CD4-positive, alpha-beta T cell (primary cell): ENCODE measurements around the gene NLRX1. TPM values are rescaled to one million over a fixed set of nuclear protein-coding genes. Genes with fewer than 3 reads are reported as not detected.

Source experiments
- ATAC-seq: fragments of 200-7000 bp; cut with Tn5 transposase; one replicate; pipeline ENCODE4 v1.10.0; 2022; ENCODE audit warnings: mild to moderate bottlenecking; ENCODE audit not compliant: poor library complexity
- CTCF ChIA-PET: fragments of 350-600 bp; sonication (Branson Sonifier 250); formaldehyde crosslinking; loops from one replicate; lab custom pipeline; 2021; ENCODE audit warnings: antibody characterized with exemption, inconsistent platforms; lab: Charles Lee
- POLR2A ChIA-PET: fragments of 350-600 bp; sonication (Branson Sonifier 250); formaldehyde crosslinking; loops from one replicate; lab custom pipeline; 2021; ENCODE audit warnings: antibody characterized with exemption, inconsistent platforms; lab: Charles Lee
- DNase-seq, 14 experiments: peaks; one replicate each; pipeline ENCODE4 v3.0.0-alpha.2; 2013 to 2020; ENCODE audit warnings: mixed read lengths in 2 of 14
- H3K27ac ChIP-seq, 2 donors: one replicate each; pipeline versions ENCODE4 v1.5.1 to v1.7.0; 2013; ENCODE audit warnings: low read length in 2 of 2, low read depth in 1 of 2, mild to moderate bottlenecking in 1 of 2
- H3K27me3 ChIP-seq, 2 experiments: 1 replicate in 1 of 2; 2 replicates in 1 of 2; pipeline versions ENCODE4 v1.6.1 to v1.7.0; 2013; ENCODE audit warnings: low read length in 2 of 2, control low read depth in 1 of 2, mild to moderate bottlenecking in 1 of 2, moderate library complexity in 1 of 2; ENCODE audit not compliant: insufficient read depth in 2 of 2, control insufficient read depth in 1 of 2
- H3K36me3 ChIP-seq: one replicate; pipeline ENCODE4 v1.6.1; 2013; ENCODE audit warnings: low read length, control low read depth; ENCODE audit not compliant: insufficient read depth
- H3K4me1 ChIP-seq: one replicate; pipeline ENCODE4 v1.6.1; 2013; ENCODE audit warnings: low read length, control low read depth; ENCODE audit not compliant: insufficient read depth
- H3K4me3 ChIP-seq: one replicate; pipeline ENCODE4 v1.5.1; 2013; ENCODE audit warnings: mild to moderate bottlenecking, low read length, moderate library complexity
- H3K9me3 ChIP-seq, 2 experiments: 1 replicate in 1 of 2; 2 replicates in 1 of 2; pipeline versions ENCODE4 v1.6.1 to v1.7.0; 2013; ENCODE audit warnings: low read length in 2 of 2, mild to moderate bottlenecking in 2 of 2, control low read depth in 1 of 2, moderate library complexity in 1 of 2; ENCODE audit not compliant: control insufficient read depth in 1 of 2, insufficient read depth in 1 of 2
- H3K27ac Mint-ChIP-seq: one replicate; pipeline ENCODE4 v1.8.0; 2020; ENCODE audit warnings: mixed read lengths
- H3K27me3 Mint-ChIP-seq: one replicate; pipeline ENCODE4 v1.8.0; 2021; ENCODE audit warnings: mixed read lengths
- H3K36me3 Mint-ChIP-seq: one replicate; pipeline ENCODE4 v1.8.0; 2021; ENCODE audit warnings: low read depth, mixed read lengths
- H3K4me1 Mint-ChIP-seq: one replicate; pipeline ENCODE4 v1.8.0; 2021; ENCODE audit warnings: low read depth, mixed read lengths
- H3K4me3 Mint-ChIP-seq: one replicate; pipeline ENCODE4 v1.8.0; 2020; ENCODE audit warnings: mild to moderate bottlenecking, mixed read lengths
- H3K9me3 Mint-ChIP-seq: one replicate; pipeline ENCODE4 v1.8.0; 2020; ENCODE audit warnings: mixed read lengths
- CTCF ChIP-seq: fragments of 200-600 bp; IDR thresholded peaks from one replicate; pipeline ENCODE4 v1.8.0; 2022; ENCODE audit warnings: antibody characterized with exemption, mild to moderate bottlenecking
- intact Hi-C, 2 experiments: fragments of 100-400 bp; cut with DNase I in 1 of 2; cut with micrococcal nuclease in 1 of 2; formaldehyde crosslinking; loops; one replicate each; pipeline versions ENCODE4 v1.15.1 to v1.9.0; 2023 to 2025; cut with DNase I, micrococcal nuclease
- total RNA-seq, 174 experiments: library from RNA in 2 of 174; stranded (reverse) in 2 of 174; gene quantifications; one replicate each; pipeline ENCODE4 v1.2.3 and lab custom pipeline; 2021 to 2026

Gene NLRX1
- total RNA-seq, 2 experiments from 2014 or later, result 4.2 to 5.4 TPM

- H3K27me3 ChIP-seq, result no peaks in the 10 kb centered on the region
- ChIA-PET CTCF (interaction anchor here (0.6 to 3.7 kb wide), 23 partner anchors 8 to 150 kb away, joined by 3 to 49 read pairs (median 4); partner anchors contain the start of gene HYOU1), POLR2A (interaction anchor here (0.6 to 4.0 kb wide), 25 partner anchors 10 to 188 kb away, joined by 3 to 50 read pairs (median 5); partner anchors contain the start of genes ABCG4, C2CD2L, DPAGT1 and NLRX1)
- H3K4me1 ChIP-seq, result peaks cover 32% of the 10 kb centered on the region
- ATAC-seq (peak; percentile 33), DNase-seq (peak; percentile 9 to 75 (median 39))
- TF ChIP-seq CTCF, result no peak
- no peaks in the 10 kb centered on the region for H3K36me3 ChIP-seq
- Mint-ChIP-seq H3K36me3 (peaks cover 9% of the 10 kb centered on the region), H3K9me3 (no peaks in the 10 kb centered on the region), H3K4me1 (peaks cover 43% of the 10 kb centered on the region), H3K27ac (peak overlapping the region; percentile 88), H3K4me3 (peak overlapping the region; percentile 96), H3K27me3 (no peaks in the 10 kb centered on the region)
- H3K27ac ChIP-seq, result peak overlapping the region; percentile 76 to 90
- no peaks in the 10 kb centered on the region for H3K9me3 ChIP-seq
- H3K4me3 ChIP-seq, result peak overlapping the region; percentile 95
- intact Hi-C loops, result loop anchor here (1.0 to 5.0 kb wide), 3 partner anchors 36 to 117 kb away; no protein-coding TSS in a partner anchor
Observed at GRCh38 chr11:119206511-119207414, 38.2 kb downstream of the NLRX1 start.

GRCh38 chr11:119207415-119207960, 39.0 kb downstream of the NLRX1 start:
- Mint-ChIP-seq H3K27ac (peak overlapping the region; percentile 88), H3K4me1 (peaks cover 43% of the 10 kb centered on the region), H3K27me3 (no peaks in the 10 kb centered on the region), H3K36me3 (peaks cover 9% of the 10 kb centered on the region), H3K9me3 (no peaks in the 10 kb centered on the region), H3K4me3 (peak overlapping the region; percentile 96)
- DNase-seq, result no peak
- Histone ChIP-seq H3K4me1 (peaks cover 37% of the 10 kb centered on the region), H3K4me3 (peak overlapping the region; percentile 95), H3K9me3 (no peaks in the 10 kb centered on the region), H3K36me3 (no peaks in the 10 kb centered on the region), H3K27me3 (no peaks in the 10 kb centered on the region), H3K27ac (no peak overlapping the region)
- ATAC-seq, result no peak
- no peak for TF ChIP-seq CTCF
- intact Hi-C loops, result loop anchor here (5.0 kb wide), 1 partner anchor 35 kb away; no protein-coding TSS in a partner anchor
- ChIA-PET CTCF (interaction anchor here (1.0 to 3.7 kb wide), 3 partner anchors 20 to 131 kb away, joined by 3 to 49 read pairs (median 4); no protein-coding TSS in a partner anchor), POLR2A (interaction anchor here (0.7 to 4.0 kb wide), 9 partner anchors 9 to 140 kb away, joined by 3 to 50 read pairs (median 14); partner anchors contain the start of gene VPS11)

GRCh38 chr11:119209186-119209585, 40.7 kb downstream of the NLRX1 start:
- Histone ChIP-seq H3K4me1 (peaks cover 46% of the 10 kb centered on the region), H3K27me3 (no peaks in the 10 kb centered on the region), H3K36me3 (no peaks in the 10 kb centered on the region), H3K4me3 (no peak overlapping the region), H3K27ac (no peak overlapping the region), H3K9me3 (no peaks in the 10 kb centered on the region)
- Mint-ChIP-seq H3K27me3 (no peaks in the 10 kb centered on the region), H3K27ac (peak overlapping the region; percentile 69), H3K9me3 (no peaks in the 10 kb centered on the region), H3K36me3 (peaks cover 13% of the 10 kb centered on the region), H3K4me3 (peak overlapping the region; percentile 78), H3K4me1 (peaks cover 52% of the 10 kb centered on the region)
- no peak for DNase-seq
- ChIA-PET CTCF (interaction anchor here (1.0 to 1.3 kb wide), 2 partner anchors 54 to 75 kb away, joined by 3 to 7 read pairs; no protein-coding TSS in a partner anchor), POLR2A (interaction anchor here (0.7 to 0.9 kb wide), 2 partner anchors 59 to 1221 kb away, joined by 3 to 7 read pairs; no protein-coding TSS in a partner anchor)
- intact Hi-C loops, result loop anchor here (5.0 kb wide), 1 partner anchor 33 kb away; no protein-coding TSS in a partner anchor
- no peak for TF ChIP-seq CTCF
- ATAC-seq, result no peak
